ENCODE data around the gene AP2A2.

DNA sequence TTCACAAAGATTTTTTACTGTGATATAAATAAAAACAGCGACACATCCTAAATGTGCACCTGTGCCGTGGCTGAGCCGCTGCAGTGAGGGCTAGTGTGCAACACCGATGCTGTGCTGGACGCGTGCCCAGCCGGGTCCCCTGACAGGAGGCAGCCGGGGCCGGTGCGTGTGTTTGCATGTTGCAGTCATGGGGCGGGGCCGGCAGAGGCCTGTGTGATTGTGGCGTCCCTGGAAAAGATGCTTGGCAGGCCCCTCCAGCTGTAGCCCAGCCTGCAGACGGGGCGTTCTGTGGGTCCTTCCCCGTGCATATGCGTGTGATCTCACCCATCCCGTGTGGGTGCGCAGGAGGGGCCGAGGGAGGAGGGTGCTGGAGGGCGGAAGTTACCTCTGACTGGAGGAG, 80.3 kb downstream of the AP2A2 start:
- TF ChIP-seq POLR2A (IDR thresholded peaks at IDR 0.05): no peak
- TF ChIP-seq, protein P1, sequence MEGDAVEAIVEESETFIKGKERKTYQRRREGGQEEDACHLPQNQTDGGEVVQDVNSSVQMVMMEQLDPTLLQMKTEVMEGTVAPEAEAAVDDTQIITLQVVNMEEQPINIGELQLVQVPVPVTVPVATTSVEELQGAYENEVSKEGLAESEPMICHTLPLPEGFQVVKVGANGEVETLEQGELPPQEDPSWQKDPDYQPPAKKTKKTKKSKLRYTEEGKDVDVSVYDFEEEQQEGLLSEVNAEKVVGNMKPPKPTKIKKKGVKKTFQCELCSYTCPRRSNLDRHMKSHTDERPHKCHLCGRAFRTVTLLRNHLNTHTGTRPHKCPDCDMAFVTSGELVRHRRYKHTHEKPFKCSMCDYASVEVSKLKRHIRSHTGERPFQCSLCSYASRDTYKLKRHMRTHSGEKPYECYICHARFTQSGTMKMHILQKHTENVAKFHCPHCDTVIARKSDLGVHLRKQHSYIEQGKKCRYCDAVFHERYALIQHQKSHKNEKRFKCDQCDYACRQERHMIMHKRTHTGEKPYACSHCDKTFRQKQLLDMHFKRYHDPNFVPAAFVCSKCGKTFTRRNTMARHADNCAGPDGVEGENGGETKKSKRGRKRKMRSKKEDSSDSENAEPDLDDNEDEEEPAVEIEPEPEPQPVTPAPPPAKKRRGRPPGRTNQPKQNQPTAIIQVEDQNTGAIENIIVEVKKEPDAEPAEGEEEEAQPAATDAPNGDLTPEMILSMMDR (IDR thresholded peaks at IDR 0.05): no peak
- TF ChIP-seq POLR2AphosphoS5 (IDR thresholded peaks at IDR 0.05): no peak

Measured in prostate gland (tissue), 2 donors.